ENCODE measurements around the gene SUPT3H.
"Not testable (repeated sequence)": the region's sequence is repeated elsewhere in the genome, so short reads cannot be mapped to it uniquely, and the experiment has no call there.

The SUPT3H gene

DNA sequence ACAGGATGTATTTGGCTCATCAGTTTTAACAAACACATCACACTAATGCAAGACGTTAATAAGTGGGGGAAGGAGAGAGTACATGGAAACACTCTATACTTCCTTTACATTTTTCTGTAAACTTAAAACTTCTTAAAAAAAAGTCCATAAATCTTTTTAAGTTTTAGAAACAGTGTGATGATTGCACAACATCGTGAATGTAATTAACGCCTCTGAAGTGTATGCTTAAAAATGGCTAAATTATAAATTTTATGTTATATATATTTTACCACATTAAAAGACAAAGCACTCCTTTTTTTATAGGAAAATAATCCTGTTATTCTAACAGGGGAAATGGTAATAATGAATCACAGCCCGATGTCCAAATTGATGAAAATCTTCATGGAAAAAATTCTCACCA, 193.7 kb downstream of the SUPT3H start:
- no peak overlapping the region for H3K4me3 ChIP-seq (ENCODE audit: low read depth, low read length)
- DNase-seq (ENCODE audit: low read depth) = no peak
- TF ChIP-seq, protein P1, sequence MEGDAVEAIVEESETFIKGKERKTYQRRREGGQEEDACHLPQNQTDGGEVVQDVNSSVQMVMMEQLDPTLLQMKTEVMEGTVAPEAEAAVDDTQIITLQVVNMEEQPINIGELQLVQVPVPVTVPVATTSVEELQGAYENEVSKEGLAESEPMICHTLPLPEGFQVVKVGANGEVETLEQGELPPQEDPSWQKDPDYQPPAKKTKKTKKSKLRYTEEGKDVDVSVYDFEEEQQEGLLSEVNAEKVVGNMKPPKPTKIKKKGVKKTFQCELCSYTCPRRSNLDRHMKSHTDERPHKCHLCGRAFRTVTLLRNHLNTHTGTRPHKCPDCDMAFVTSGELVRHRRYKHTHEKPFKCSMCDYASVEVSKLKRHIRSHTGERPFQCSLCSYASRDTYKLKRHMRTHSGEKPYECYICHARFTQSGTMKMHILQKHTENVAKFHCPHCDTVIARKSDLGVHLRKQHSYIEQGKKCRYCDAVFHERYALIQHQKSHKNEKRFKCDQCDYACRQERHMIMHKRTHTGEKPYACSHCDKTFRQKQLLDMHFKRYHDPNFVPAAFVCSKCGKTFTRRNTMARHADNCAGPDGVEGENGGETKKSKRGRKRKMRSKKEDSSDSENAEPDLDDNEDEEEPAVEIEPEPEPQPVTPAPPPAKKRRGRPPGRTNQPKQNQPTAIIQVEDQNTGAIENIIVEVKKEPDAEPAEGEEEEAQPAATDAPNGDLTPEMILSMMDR (IDR thresholded peaks at IDR 0.05; ENCODE audit: low read depth, low read length) = no peak
- TF ChIP-seq, protein P2, sequence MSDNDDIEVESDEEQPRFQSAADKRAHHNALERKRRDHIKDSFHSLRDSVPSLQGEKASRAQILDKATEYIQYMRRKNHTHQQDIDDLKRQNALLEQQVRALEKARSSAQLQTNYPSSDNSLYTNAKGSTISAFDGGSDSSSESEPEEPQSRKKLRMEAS (IDR thresholded peaks at IDR 0.05; ENCODE audit: low read depth, low read length) = no peak
- no peak for TF ChIP-seq POLR2A (IDR thresholded peaks at IDR 0.05; ENCODE audit: extremely low read depth, insufficient read length)

DNA sequence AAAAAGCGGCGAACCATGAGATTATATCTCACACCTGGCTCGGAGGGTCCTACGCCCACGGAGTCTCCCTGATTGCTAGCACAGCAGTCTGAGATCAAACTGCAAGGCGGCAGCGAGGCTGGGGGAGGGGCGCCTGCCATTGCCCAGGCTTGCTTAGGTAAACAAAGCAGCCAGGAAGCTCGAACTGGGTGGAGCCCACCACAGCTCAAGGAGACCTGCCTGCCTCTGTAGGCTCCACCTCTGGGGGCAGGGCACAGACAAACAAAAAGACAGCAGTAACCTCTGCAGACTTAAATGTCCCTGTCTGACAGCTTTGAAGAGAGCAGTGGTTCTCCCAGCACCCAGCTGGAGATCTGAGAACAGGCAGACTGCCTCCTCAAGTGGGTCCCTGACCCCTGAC, 201.4 kb downstream of the SUPT3H start:
- not testable (repeated sequence) for DNase-seq (ENCODE audit: low read depth); H3K4me3 ChIP-seq (ENCODE audit: low read depth, low read length)

DNA sequence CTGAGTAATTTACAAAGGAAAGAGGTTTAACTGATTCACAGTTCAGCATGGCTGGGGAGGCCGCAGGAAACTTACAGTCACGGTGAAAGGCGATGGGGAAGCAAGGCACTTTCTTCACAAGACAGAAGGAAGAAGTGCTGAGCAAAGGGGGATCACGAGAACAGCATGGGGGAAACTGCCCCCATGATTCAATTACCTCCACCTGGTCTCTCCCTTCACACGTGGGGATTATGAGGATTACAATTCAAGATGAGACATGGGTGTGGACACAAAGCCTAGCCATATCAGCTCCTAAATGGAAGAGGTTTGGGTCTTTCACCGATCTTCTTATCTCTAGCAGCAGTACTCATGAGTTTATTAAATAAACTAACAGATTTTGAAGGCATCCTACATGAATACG, 202.5 kb downstream of the SUPT3H start:
- H3K4me3 ChIP-seq (ENCODE audit: low read depth, low read length) = no peak overlapping the region
- TF ChIP-seq MYC (IDR thresholded peaks at IDR 0.05; ENCODE audit: low read depth, low read length) (no peak), POLR2A (IDR thresholded peaks at IDR 0.05; ENCODE audit: extremely low read depth, insufficient read length) (no peak)
- TF ChIP-seq, protein P2 (IDR thresholded peaks at IDR 0.05; ENCODE audit: low read depth, low read length) = no peak
- TF ChIP-seq, protein P1 (IDR thresholded peaks at IDR 0.05; ENCODE audit: low read depth, low read length) = no peak
- no peak for DNase-seq (ENCODE audit: low read depth)

DNA sequence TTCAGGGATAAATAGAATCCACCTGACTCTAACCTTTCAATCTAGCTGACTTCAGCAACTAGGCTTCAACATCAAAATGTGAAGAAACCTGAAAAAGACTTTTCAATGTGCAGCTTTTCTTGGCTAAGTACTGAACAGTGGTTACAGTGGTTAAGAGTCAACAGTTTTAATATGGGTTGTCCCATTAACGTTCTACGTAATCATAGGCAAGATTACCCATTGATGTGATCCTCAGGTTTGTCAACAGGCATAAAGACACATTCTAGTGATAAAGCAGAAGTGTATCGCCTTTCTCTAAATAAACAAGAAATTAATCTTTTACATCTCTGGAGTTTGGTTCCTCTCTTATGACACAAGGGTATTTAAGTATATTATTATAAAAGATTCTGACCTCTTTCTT, 203.7 kb downstream of the SUPT3H start:
- no peak overlapping the region for H3K4me3 ChIP-seq (ENCODE audit: low read depth, low read length)
- no peak for TF ChIP-seq POLR2A (IDR thresholded peaks at IDR 0.05; ENCODE audit: extremely low read depth, insufficient read length)
- TF ChIP-seq, protein P2 (IDR thresholded peaks at IDR 0.05; ENCODE audit: low read depth, low read length) = no peak
- TF ChIP-seq, protein P1 (IDR thresholded peaks at IDR 0.05; ENCODE audit: low read depth, low read length) = no peak
- TF ChIP-seq MYC (IDR thresholded peaks at IDR 0.05; ENCODE audit: low read depth, low read length) = no peak
- DNase-seq (ENCODE audit: low read depth) = no peak

DNA sequence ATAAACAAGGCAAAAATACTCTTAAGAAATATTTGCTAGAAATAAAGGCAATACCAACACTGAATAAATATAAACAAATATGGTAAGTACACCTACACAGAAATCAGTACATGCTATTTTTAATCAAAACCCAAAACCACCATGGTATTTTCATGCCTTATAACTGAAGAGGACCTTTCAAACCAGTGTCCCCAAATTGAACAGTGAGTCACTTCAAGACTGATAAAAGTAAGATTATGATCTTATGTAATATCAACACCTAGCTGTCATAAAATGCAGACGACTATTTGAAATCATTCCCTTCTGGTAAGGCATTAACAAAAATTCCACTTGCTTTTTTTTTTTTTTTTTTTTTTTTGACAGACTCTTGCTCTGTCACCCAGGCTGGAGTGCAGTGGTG, 206.4 kb downstream of the SUPT3H start:
- no peak for DNase-seq (ENCODE audit: low read depth)
- TF ChIP-seq, protein P1 (IDR thresholded peaks at IDR 0.05; ENCODE audit: low read depth, low read length) = no peak
- TF ChIP-seq POLR2A (IDR thresholded peaks at IDR 0.05; ENCODE audit: extremely low read depth, insufficient read length) = no peak
- TF ChIP-seq, protein P2 (IDR thresholded peaks at IDR 0.05; ENCODE audit: low read depth, low read length) = no peak
- no peak for TF ChIP-seq MYC (IDR thresholded peaks at IDR 0.05; ENCODE audit: low read depth, low read length)
- no peak overlapping the region for H3K4me3 ChIP-seq (ENCODE audit: low read depth, low read length)

DNA sequence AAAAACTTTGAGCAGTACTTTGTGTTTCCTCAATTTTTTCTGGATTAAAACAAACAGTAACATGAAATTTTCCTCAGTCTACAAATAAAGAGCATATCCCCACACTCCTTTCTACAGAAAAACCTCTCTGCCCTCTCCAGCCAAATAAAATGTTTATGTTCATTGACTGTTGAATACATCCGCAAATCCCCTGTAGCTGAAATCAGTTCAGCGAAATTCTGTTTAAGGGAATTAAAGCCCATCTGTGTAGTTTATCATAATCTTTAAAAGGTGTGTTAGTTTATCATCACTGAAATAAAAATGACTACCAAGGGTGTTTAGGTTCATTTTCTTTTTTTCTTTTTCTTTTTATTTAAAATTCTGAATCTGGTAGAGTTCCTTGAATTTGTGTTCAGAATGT, 207.4 kb downstream of the SUPT3H start:
- DNase-seq (ENCODE audit: low read depth) = no peak
- H3K4me3 ChIP-seq (ENCODE audit: low read depth, low read length) = no peak overlapping the region
- TF ChIP-seq, protein P2 (IDR thresholded peaks at IDR 0.05; ENCODE audit: low read depth, low read length) = no peak
- TF ChIP-seq, protein P1 (IDR thresholded peaks at IDR 0.05; ENCODE audit: low read depth, low read length) = no peak
- no peak for TF ChIP-seq MYC (IDR thresholded peaks at IDR 0.05; ENCODE audit: low read depth, low read length)
- no peak for TF ChIP-seq POLR2A (IDR thresholded peaks at IDR 0.05; ENCODE audit: extremely low read depth, insufficient read length)
